Hepatocyte (in vitro differentiated cells): ENCODE results near the gene TCF23. TPM values are rescaled to one million over a fixed set of nuclear protein-coding genes. Genes with fewer than 3 reads are reported as not detected.

Experiments used
- DNase-seq: peaks from one replicate; pipeline ENCODE4 v3.0.0-alpha.2; 2016; ENCODE audit warnings: low spot score
- H2AFZ ChIP-seq: fragments of 200-600 bp; sonication (generic); 2 replicates; pipeline ENCODE4 v1.6.0; 2016; ENCODE audit warnings: antibody characterized with exemption, mild to moderate bottlenecking
- H3K27ac ChIP-seq: fragments of 200-600 bp; sonication (generic); 2 replicates; pipeline ENCODE4 v1.5.1; 2016; ENCODE audit warnings: mild to moderate bottlenecking
- H3K27me3 ChIP-seq: fragments of 200-600 bp; sonication (generic); 2 replicates; pipeline ENCODE4 v1.6.1; 2016
- H3K36me3 ChIP-seq: fragments of 200-600 bp; sonication (generic); replicated peaks from 2 replicates; pipeline ENCODE4 v1.5.1; 2016; ENCODE audit warnings: low read depth; ENCODE audit not compliant: insufficient read depth
- H3K4me1 ChIP-seq: fragments of 200-600 bp; sonication (generic); 2 replicates; pipeline ENCODE4 v1.5.1; 2016; ENCODE audit warnings: mild to moderate bottlenecking, moderate library complexity; ENCODE audit not compliant: insufficient read depth
- H3K4me2 ChIP-seq: fragments of 200-600 bp; sonication (generic); 2 replicates; pipeline ENCODE4 v1.6.0; 2016
- H3K4me3 ChIP-seq: fragments of 200-600 bp; sonication (generic); 2 replicates; pipeline ENCODE4 v1.5.1; 2016; ENCODE audit warnings: mild to moderate bottlenecking
- H3K79me2 ChIP-seq: fragments of 200-600 bp; sonication (generic); 2 replicates; pipeline ENCODE4 v1.6.0; 2017; ENCODE audit warnings: mild to moderate bottlenecking
- H3K9me2 ChIP-seq: fragments of 200-600 bp; sonication (generic); replicated peaks from 2 replicates; pipeline ENCODE4 v1.6.0; 2017; ENCODE audit warnings: mild to moderate bottlenecking; ENCODE audit not compliant: insufficient read depth
- H3K9me3 ChIP-seq: fragments of 200-600 bp; sonication (generic); 2 replicates; pipeline ENCODE4 v1.5.1; 2016; ENCODE audit warnings: low read depth, mild to moderate bottlenecking
- H4K20me1 ChIP-seq: fragments of 200-600 bp; sonication (generic); 2 replicates; pipeline ENCODE4 v1.6.0; 2016; ENCODE audit warnings: mild to moderate bottlenecking; ENCODE audit not compliant: insufficient read depth, poor library complexity, severe bottlenecking
- EZH2 ChIP-seq: fragments of 200-600 bp; sonication (generic); IDR thresholded peaks from 2 replicates; pipeline ENCODE4 v1.6.1; 2016; ENCODE audit warnings: antibody characterized with exemption, mild to moderate bottlenecking, borderline replicate concordance
- EZH2phosphoT487 ChIP-seq: fragments of 200-600 bp; sonication (generic); IDR thresholded peaks from one replicate; pipeline ENCODE4 v1.6.1; 2018; ENCODE audit warnings: antibody characterized with exemption, mild to moderate bottlenecking, low read depth, moderate library complexity; ENCODE audit not compliant: unreplicated experiment, severe bottlenecking
- WGBS: methylation state at CpG from one replicate; pipeline ENCODE4 v1.1.6; 2016; ENCODE audit warnings: low lambda C conversion rate; ENCODE audit errors: missing lambda C conversion rate; 5-methylcytosine and 5-hydroxymethylcytosine counted together
- polyA plus RNA-seq: library from polyadenylated mRNA; unstranded; fragments of >200 nt; fragmentation: Nextera tagmentation; extraction: Ambion mirVana; gene quantifications from 2 replicates; pipeline ENCODE4 v1.2.1, GENCODE V29; 2016
- total RNA-seq: library from RNA; depleted of rRNA; stranded (reverse); fragments of >200 nt; gene quantifications from 2 replicates; pipeline ENCODE4 v1.2.3, GENCODE V29; 2014
- TF ChIP-seq, protein P1 (sequence below): fragments of 200-600 bp; sonication (generic); IDR thresholded peaks from 2 replicates; pipeline ENCODE4 v1.5.1; 2016; ENCODE audit warnings: antibody characterized with exemption, mild to moderate bottlenecking; ENCODE audit not compliant: poor library complexity

Gene TCF23
- total RNA-seq (not detected in 2 replicates), polyA plus RNA-seq (not detected in 2 replicates)

DNA sequence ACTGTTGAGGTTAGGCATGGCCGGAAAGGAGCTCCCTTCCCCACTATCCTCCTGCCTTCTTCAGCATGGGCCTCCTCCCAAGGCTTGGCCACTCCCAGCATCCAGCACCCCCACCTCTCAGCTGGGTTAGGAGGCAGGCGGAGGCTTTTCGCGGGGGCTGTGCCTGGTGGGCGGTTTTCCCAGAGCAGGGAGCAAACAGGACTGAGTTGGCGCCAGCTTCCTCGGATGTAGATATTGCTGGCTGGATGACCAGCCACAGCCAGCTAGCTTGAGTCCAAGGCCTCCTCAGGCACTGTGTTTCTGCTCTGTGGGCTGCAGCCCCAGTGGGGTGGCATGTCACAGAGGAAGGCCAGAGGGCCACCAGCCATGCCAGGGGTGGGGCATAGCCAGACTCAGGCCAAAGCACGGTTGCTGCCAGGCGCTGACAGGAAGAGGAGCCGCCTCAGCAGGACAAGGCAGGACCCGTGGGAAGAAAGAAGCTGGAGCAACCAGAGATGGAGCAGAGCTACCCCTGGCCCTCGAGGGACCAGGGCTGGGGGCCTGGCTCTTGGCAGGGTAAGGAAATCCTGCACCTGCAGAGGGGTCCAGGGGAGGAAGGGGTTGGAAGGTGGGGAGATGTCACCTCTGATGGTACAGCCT is at the start of gene TCF23:
Gene TCF23 (plus strand): TSS at position 204 of the 639 bp plus-strand sequence. CDS start 130 bp downstream, at position 334.
- TF ChIP-seq, protein P1, sequence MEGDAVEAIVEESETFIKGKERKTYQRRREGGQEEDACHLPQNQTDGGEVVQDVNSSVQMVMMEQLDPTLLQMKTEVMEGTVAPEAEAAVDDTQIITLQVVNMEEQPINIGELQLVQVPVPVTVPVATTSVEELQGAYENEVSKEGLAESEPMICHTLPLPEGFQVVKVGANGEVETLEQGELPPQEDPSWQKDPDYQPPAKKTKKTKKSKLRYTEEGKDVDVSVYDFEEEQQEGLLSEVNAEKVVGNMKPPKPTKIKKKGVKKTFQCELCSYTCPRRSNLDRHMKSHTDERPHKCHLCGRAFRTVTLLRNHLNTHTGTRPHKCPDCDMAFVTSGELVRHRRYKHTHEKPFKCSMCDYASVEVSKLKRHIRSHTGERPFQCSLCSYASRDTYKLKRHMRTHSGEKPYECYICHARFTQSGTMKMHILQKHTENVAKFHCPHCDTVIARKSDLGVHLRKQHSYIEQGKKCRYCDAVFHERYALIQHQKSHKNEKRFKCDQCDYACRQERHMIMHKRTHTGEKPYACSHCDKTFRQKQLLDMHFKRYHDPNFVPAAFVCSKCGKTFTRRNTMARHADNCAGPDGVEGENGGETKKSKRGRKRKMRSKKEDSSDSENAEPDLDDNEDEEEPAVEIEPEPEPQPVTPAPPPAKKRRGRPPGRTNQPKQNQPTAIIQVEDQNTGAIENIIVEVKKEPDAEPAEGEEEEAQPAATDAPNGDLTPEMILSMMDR, result no peak
- TF ChIP-seq EZH2phosphoT487 (no peak), EZH2 (no peak)
- H3K4me1 ChIP-seq, result no peaks in the 10 kb centered on the region
- no peak within 1 kb of the TSS for H3K27ac ChIP-seq
- H3K4me2 ChIP-seq, result no peak within 1 kb of the TSS
- no peaks in the 10 kb centered on the region for H3K9me3 ChIP-seq
- H3K9me2 ChIP-seq, result no peaks in the 10 kb centered on the region
- no peak within 1 kb of the TSS for H2AFZ ChIP-seq
- no peaks in the 10 kb centered on the region for H3K27me3 ChIP-seq
- no peaks in the 10 kb centered on the region for H4K20me1 ChIP-seq
- WGBS, result 84% methylated on average over 12 of the region's 12 CpGs
- H3K4me3 ChIP-seq, result no peak within 1 kb of the TSS
- H3K79me2 ChIP-seq, result no peaks in the 10 kb centered on the region
- DNase-seq, result no peak
- no peaks in the 10 kb centered on the region for H3K36me3 ChIP-seq

DNA sequence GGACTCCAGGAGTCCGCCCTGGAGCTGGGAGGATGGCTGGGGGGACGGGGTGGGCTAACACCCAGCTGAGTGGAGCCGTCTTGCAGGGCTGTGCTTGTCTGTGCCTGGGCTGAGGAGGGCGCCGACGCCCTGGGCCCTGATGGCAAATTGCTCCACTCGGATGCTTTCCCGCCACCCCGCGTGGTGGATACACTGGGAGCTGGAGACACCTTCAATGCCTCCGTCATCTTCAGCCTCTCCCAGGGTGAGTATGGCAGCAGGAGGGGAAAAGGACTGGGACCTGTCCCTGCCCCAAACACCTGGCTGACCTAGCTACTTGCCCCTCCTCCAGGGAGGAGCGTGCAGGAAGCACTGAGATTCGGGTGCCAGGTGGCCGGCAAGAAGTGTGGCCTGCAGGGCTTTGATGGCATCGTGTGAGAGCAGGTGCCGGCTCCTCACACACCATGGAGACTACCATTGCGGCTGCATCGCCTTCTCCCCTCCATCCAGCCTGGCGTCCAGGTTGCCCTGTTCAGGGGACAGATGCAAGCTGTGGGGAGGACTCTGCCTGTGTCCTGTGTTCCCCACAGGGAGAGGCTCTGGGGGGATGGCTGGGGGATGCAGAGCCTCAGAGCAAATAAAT is 49.4 kb upstream of the TCF23 start:
- no peaks in the 10 kb centered on the region for H3K27me3 ChIP-seq
- DNase-seq, result no peak
- H3K27ac ChIP-seq, result no peak overlapping the region
- H3K4me1 ChIP-seq, result peaks cover 8% of the 10 kb centered on the region
- no peak overlapping the region for H3K4me3 ChIP-seq
- no peaks in the 10 kb centered on the region for H3K79me2 ChIP-seq
- TF ChIP-seq EZH2, result no peak
- TF ChIP-seq EZH2phosphoT487, result no peak
- TF ChIP-seq, protein P1, result no peak
- no peaks in the 10 kb centered on the region for H3K9me3 ChIP-seq
- no peak overlapping the region for H3K4me2 ChIP-seq
- H4K20me1 ChIP-seq, result no peaks in the 10 kb centered on the region
- 95% methylated on average over 19 of the region's 19 CpGs for WGBS
- no peaks in the 10 kb centered on the region for H3K36me3 ChIP-seq
- H2AFZ ChIP-seq, result no peak overlapping the region
- H3K9me2 ChIP-seq, result no peaks in the 10 kb centered on the region

DNA sequence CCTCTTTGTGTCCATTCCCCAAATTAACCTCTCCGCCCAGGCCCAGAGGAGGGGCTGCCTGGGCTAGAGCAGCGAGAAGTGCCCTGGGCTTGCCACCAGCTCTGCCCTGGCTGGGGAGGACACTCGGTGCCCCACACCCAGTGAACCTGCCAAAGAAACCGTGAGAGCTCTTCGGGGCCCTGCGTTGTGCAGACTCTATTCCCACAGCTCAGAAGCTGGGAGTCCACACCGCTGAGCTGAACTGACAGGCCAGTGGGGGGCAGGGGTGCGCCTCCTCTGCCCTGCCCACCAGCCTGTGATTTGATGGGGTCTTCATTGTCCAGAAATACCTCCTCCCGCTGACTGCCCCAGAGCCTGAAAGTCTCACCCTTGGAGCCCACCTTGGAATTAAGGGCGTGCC is 48.8 kb upstream of the TCF23 start:
- TF ChIP-seq EZH2 (no peak), EZH2phosphoT487 (no peak)
- TF ChIP-seq, protein P1, result no peak
- Histone ChIP-seq H3K9me3 (no peaks in the 10 kb centered on the region), H4K20me1 (no peaks in the 10 kb centered on the region), H3K4me3 (no peak overlapping the region), H3K36me3 (no peaks in the 10 kb centered on the region), H3K27me3 (no peaks in the 10 kb centered on the region), H3K27ac (no peak overlapping the region), H3K9me2 (no peaks in the 10 kb centered on the region), H3K79me2 (no peaks in the 10 kb centered on the region), H2AFZ (no peak overlapping the region), H3K4me1 (peaks cover 8% of the 10 kb centered on the region), H3K4me2 (no peak overlapping the region)
- WGBS, result 85% methylated on average over 9 of the region's 10 CpGs
- no peak for DNase-seq
